Adrenal gland (tissue), 5 donors: ENCODE measurements around the gene OSBPL2.

Source experiments
- POLR2A ChIP-seq, 2 donors: fragments of 450-650 bp; IDR thresholded peaks; one replicate each; pipeline ENCODE4 v1.6.1; 2017; ENCODE audit warnings: antibody characterized with exemption in 2 of 2, mild to moderate bottlenecking in 2 of 2, moderate library complexity in 1 of 2
- TF ChIP-seq, protein P1 (sequence below), 6 experiments: fragments of 450-650 bp in 4 of 6; fragments of 200-600 bp in 2 of 6; sonication (generic) in 1 of 6; IDR thresholded peaks; 1 replicate in 5 of 6; 2 replicates in 1 of 6; pipeline versions ENCODE4 v1.5.1 to v1.8.0; 2016 to 2021; ENCODE audit warnings: antibody characterized with exemption in 6 of 6, mild to moderate bottlenecking in 2 of 6, moderate library complexity in 1 of 6
- donor health status: DM: no; HTN: no; CAD: no.

DNA sequence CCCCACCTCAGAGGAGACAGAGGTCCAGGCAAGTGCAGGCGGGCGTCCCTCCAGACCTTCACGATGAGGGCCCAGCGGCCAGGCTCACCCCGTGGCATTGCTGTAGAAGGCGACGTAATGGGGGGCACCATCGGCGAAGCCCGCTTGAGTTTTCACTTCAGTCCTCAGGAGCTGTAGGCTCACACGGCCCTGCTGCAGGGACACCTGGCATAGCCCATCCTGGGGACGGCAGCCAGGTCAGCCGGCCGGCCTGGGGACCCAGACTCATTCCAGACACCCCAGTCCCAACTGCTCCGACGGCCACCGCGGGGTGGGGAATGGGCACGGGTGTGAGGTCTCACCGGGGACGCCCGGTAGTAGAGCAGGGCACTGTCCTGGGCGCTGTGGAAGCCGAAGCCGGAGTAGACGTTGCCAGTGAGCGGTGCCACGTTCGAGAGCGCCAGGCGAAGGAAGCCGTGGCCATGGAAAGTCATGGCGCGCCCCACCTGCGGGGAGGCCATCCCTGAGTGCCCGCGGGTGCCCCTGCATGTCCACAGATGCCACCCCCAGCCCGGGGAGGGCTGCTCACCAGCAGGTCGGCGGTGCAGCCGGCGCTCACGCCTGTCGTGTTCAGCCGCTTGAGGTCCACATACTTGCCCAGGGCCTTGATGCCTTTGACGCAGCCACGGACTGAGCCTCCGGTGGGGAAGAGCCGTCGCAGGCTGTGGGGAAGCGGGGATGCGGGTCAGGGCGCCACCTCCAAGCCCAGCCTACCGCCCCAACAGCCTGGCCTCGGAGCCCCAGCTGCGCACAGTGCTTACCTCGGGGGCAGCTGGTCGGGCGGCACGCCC is 73.7 kb downstream of the OSBPL2 start:
- no peak for TF ChIP-seq POLR2A (IDR thresholded peaks at IDR 0.05)
- TF ChIP-seq, protein P1, sequence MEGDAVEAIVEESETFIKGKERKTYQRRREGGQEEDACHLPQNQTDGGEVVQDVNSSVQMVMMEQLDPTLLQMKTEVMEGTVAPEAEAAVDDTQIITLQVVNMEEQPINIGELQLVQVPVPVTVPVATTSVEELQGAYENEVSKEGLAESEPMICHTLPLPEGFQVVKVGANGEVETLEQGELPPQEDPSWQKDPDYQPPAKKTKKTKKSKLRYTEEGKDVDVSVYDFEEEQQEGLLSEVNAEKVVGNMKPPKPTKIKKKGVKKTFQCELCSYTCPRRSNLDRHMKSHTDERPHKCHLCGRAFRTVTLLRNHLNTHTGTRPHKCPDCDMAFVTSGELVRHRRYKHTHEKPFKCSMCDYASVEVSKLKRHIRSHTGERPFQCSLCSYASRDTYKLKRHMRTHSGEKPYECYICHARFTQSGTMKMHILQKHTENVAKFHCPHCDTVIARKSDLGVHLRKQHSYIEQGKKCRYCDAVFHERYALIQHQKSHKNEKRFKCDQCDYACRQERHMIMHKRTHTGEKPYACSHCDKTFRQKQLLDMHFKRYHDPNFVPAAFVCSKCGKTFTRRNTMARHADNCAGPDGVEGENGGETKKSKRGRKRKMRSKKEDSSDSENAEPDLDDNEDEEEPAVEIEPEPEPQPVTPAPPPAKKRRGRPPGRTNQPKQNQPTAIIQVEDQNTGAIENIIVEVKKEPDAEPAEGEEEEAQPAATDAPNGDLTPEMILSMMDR (IDR thresholded peaks at IDR 0.05), result no peak
